Liver (tissue), 9 donors: ENCODE data around the gene REL. TPM values are rescaled to one million over a fixed set of nuclear protein-coding genes. Genes with fewer than 3 reads are reported as not detected.

Source experiments
- DNase-seq: peaks from one replicate; pipeline ENCODE4 v3.0.0-alpha.2; 2017; ENCODE audit warnings: low spot score
- H3K27ac ChIP-seq, 2 donors: one replicate each; pipeline ENCODE4 v1.7.0; 2013; ENCODE audit warnings: inconsistent platforms in 2 of 2, low read length in 2 of 2, control low read depth in 1 of 2, low read depth in 1 of 2, mild to moderate bottlenecking in 1 of 2
- H3K27me3 ChIP-seq, 4 donors: one replicate each; pipeline versions ENCODE4 v1.6.1 to v1.7.0; 2013; ENCODE audit warnings: low read length in 3 of 4, inconsistent platforms in 1 of 4, mild to moderate bottlenecking in 1 of 4, moderate library complexity in 1 of 4; ENCODE audit not compliant: control insufficient read depth in 4 of 4, insufficient read depth in 4 of 4
- H3K36me3 ChIP-seq, 4 donors: one replicate each; pipeline versions ENCODE4 v1.6.1 to v1.7.0; 2013; ENCODE audit warnings: low read length in 3 of 4, mild to moderate bottlenecking in 3 of 4, low read depth in 1 of 4, moderate library complexity in 1 of 4; ENCODE audit not compliant: control insufficient read depth in 4 of 4, insufficient read depth in 3 of 4
- H3K4me1 ChIP-seq, 4 donors: one replicate each; pipeline versions ENCODE4 v1.6.1 to v1.7.0; 2013; ENCODE audit warnings: low read length in 3 of 4, mild to moderate bottlenecking in 3 of 4, moderate library complexity in 1 of 4; ENCODE audit not compliant: control insufficient read depth in 4 of 4, insufficient read depth in 4 of 4
- H3K4me3 ChIP-seq, 3 donors: one replicate each; pipeline versions ENCODE4 v1.6.1 to v1.7.0; 2013; ENCODE audit warnings: low read length in 3 of 3, control low read depth in 1 of 3, low read depth in 1 of 3, mild to moderate bottlenecking in 1 of 3
- H3K9ac ChIP-seq, 2 donors: one replicate each; pipeline ENCODE4 v1.7.0; 2013; ENCODE audit warnings: low read length in 2 of 2, mild to moderate bottlenecking in 2 of 2, moderate library complexity in 2 of 2, control low read depth in 1 of 2, low read depth in 1 of 2
- H3K9me3 ChIP-seq, 4 donors: one replicate each; pipeline versions ENCODE4 v1.6.1 to v1.7.0; 2013; ENCODE audit warnings: low read length in 3 of 4; ENCODE audit not compliant: control insufficient read depth in 4 of 4
- CTCF ChIP-seq: fragments of 150-350 bp; IDR thresholded peaks from 2 replicates; pipeline ENCODE4 v1.5.1; 2017; ENCODE audit warnings: improper control_type of control experiment, low read depth, low read length; ENCODE audit not compliant: missing input control
- JUND ChIP-seq, 2 donors: IDR thresholded peaks; 2 replicates each; pipeline ENCODE4 v1.6.1; 2016; ENCODE audit warnings: antibody characterized with exemption in 2 of 2
- NR2F2 ChIP-seq: IDR thresholded peaks from 2 replicates; pipeline ENCODE4 v1.6.1; 2016; ENCODE audit warnings: antibody characterized with exemption
- RAD21 ChIP-seq, 2 donors: IDR thresholded peaks; 2 replicates each; pipeline ENCODE4 v1.6.1; 2016; ENCODE audit warnings: antibody characterized with exemption in 2 of 2, mild to moderate bottlenecking in 2 of 2
- TAF1 ChIP-seq: conservative IDR thresholded peaks from 2 replicates; pipeline ENCODE4 v1.6.1; 2016; ENCODE audit warnings: antibody characterized with exemption, mild to moderate bottlenecking
- WGBS: extraction: QIAGEN DNeasy Blood & Tissue Kit; methylation state at CpG from one replicate; pipeline ENCODE4 v1.1.7; 2013; 5-methylcytosine and 5-hydroxymethylcytosine counted together
- polyA plus RNA-seq, 2 donors: library from polyadenylated mRNA; stranded (reverse) in 1 of 2; unstranded in 1 of 2; fragments of 200-250 nt in 1 of 2; fragments of >200 nt in 1 of 2; fragmentation: Nextera tagmentation in 1 of 2; extraction: Ambion mirVana in 1 of 2; gene quantifications; one replicate each; pipeline versions ENCODE4 v1.2.1 to v1.2.3, GENCODE V29; 2013 to 2015
- total RNA-seq, 2 donors: library from RNA; depleted of rRNA; stranded (reverse); fragments of >200 nt; gene quantifications; one replicate each; pipeline ENCODE4 v1.2.3, GENCODE V29; 2014
- TF ChIP-seq, protein P1 (sequence below): IDR thresholded peaks from 2 replicates; pipeline ENCODE4 v1.6.1; 2016; ENCODE audit warnings: antibody characterized with exemption
- TF ChIP-seq, protein P2 (sequence below): IDR thresholded peaks from 2 replicates; pipeline ENCODE4 v1.6.1; 2016; ENCODE audit warnings: antibody characterized with exemption
- TF ChIP-seq, protein P3 (sequence below): IDR thresholded peaks from 2 replicates; pipeline ENCODE4 v1.6.1; 2016; ENCODE audit warnings: antibody characterized with exemption, mild to moderate bottlenecking
- donor health status: healthy.
- donor health status: healthy.
- donor health status: healthy.
- donor health status: healthy.
- donor health status: healthy.

REL gene
- total and polyA plus RNA-seq, 4 donors, result 1.1 to 7.0 (median 4.4) TPM

- H3K27me3 ChIP-seq, result no peaks in the 10 kb centered on the region
- H3K27ac ChIP-seq, result no peak overlapping the region
- no peak for DNase-seq
- WGBS, result 87% methylated on average over 2 of the region's 2 CpGs
- no peak overlapping the region for H3K9ac ChIP-seq
- H3K9me3 ChIP-seq, result no peaks in the 10 kb centered on the region
- no peaks in the 10 kb centered on the region for H3K36me3 ChIP-seq
- H3K4me3 ChIP-seq, result no peak overlapping the region
- H3K4me1 ChIP-seq, result no peaks in the 10 kb centered on the region
- no peak for TF ChIP-seq RAD21 (IDR thresholded peaks at IDR 0.05)
Measured at GRCh38 chr2:60853531-60853930, 27.8 kb upstream of the REL start.

GRCh38 chr2:60855989-60856669, 25.2 kb upstream of the REL start:
- Histone ChIP-seq H3K27me3 (no peaks in the 10 kb centered on the region), H3K27ac (no peak overlapping the region), H3K9ac (no peak overlapping the region), H3K4me1 (no peaks in the 10 kb centered on the region), H3K36me3 (no peaks in the 10 kb centered on the region), H3K9me3 (no peaks in the 10 kb centered on the region), H3K4me3 (no peak overlapping the region)
- no peak for DNase-seq
- 85% methylated on average over 5 of the region's 5 CpGs for WGBS
- no peak for TF ChIP-seq TAF1

DNA sequence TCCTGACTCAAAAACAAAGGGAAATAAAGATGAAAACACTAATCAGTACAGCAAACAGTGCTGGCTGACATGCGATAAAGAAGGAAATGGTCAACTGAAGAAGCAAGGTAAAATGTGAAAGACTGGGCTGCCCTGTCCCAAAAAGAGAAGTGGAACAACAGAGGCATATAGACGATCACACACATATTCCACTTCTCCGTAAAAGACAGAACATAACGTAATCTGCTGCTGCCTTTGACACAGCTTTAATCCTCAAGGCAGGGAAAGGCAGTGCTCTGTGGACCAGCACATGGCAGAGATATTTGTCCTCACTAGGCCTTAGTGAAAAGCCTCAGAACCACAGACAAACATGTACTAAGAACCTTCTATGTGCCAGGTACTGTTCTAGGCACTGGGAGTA, 24.3 kb upstream of the REL start:
- no peak overlapping the region for H3K4me3 ChIP-seq
- H3K27me3 ChIP-seq, result no peaks in the 10 kb centered on the region
- no peak for DNase-seq
- TF ChIP-seq NR2F2, result no peak
- TF ChIP-seq, protein P1, sequence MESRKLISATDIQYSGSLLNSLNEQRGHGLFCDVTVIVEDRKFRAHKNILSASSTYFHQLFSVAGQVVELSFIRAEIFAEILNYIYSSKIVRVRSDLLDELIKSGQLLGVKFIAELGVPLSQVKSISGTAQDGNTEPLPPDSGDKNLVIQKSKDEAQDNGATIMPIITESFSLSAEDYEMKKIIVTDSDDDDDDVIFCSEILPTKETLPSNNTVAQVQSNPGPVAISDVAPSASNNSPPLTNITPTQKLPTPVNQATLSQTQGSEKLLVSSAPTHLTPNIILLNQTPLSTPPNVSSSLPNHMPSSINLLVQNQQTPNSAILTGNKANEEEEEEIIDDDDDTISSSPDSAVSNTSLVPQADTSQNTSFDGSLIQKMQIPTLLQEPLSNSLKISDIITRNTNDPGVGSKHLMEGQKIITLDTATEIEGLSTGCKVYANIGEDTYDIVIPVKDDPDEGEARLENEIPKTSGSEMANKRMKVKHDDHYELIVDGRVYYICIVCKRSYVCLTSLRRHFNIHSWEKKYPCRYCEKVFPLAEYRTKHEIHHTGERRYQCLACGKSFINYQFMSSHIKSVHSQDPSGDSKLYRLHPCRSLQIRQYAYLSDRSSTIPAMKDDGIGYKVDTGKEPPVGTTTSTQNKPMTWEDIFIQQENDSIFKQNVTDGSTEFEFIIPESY, result no peak
- no peak for TF ChIP-seq JUND (IDR thresholded peaks at IDR 0.05)
- TF ChIP-seq, protein P2, sequence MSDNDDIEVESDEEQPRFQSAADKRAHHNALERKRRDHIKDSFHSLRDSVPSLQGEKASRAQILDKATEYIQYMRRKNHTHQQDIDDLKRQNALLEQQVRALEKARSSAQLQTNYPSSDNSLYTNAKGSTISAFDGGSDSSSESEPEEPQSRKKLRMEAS, result no peak
- TF ChIP-seq, protein P3, sequence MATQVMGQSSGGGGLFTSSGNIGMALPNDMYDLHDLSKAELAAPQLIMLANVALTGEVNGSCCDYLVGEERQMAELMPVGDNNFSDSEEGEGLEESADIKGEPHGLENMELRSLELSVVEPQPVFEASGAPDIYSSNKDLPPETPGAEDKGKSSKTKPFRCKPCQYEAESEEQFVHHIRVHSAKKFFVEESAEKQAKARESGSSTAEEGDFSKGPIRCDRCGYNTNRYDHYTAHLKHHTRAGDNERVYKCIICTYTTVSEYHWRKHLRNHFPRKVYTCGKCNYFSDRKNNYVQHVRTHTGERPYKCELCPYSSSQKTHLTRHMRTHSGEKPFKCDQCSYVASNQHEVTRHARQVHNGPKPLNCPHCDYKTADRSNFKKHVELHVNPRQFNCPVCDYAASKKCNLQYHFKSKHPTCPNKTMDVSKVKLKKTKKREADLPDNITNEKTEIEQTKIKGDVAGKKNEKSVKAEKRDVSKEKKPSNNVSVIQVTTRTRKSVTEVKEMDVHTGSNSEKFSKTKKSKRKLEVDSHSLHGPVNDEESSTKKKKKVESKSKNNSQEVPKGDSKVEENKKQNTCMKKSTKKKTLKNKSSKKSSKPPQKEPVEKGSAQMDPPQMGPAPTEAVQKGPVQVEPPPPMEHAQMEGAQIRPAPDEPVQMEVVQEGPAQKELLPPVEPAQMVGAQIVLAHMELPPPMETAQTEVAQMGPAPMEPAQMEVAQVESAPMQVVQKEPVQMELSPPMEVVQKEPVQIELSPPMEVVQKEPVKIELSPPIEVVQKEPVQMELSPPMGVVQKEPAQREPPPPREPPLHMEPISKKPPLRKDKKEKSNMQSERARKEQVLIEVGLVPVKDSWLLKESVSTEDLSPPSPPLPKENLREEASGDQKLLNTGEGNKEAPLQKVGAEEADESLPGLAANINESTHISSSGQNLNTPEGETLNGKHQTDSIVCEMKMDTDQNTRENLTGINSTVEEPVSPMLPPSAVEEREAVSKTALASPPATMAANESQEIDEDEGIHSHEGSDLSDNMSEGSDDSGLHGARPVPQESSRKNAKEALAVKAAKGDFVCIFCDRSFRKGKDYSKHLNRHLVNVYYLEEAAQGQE, result no peak
- no peak for TF ChIP-seq CTCF
- 94% methylated on average over 4 of the region's 4 CpGs for WGBS
- H3K4me1 ChIP-seq, result no peaks in the 10 kb centered on the region
- no peaks in the 10 kb centered on the region for H3K9me3 ChIP-seq
- H3K36me3 ChIP-seq, result no peaks in the 10 kb centered on the region
- no peak overlapping the region for H3K27ac ChIP-seq
- no peak overlapping the region for H3K9ac ChIP-seq
